Measurements from ENCODE around the gene CFAP68.
"Not testable (repeated sequence)": the region's sequence is repeated elsewhere in the genome, so short reads cannot be mapped to it uniquely, and the experiment has no call there.

Gene CFAP68

DNA sequence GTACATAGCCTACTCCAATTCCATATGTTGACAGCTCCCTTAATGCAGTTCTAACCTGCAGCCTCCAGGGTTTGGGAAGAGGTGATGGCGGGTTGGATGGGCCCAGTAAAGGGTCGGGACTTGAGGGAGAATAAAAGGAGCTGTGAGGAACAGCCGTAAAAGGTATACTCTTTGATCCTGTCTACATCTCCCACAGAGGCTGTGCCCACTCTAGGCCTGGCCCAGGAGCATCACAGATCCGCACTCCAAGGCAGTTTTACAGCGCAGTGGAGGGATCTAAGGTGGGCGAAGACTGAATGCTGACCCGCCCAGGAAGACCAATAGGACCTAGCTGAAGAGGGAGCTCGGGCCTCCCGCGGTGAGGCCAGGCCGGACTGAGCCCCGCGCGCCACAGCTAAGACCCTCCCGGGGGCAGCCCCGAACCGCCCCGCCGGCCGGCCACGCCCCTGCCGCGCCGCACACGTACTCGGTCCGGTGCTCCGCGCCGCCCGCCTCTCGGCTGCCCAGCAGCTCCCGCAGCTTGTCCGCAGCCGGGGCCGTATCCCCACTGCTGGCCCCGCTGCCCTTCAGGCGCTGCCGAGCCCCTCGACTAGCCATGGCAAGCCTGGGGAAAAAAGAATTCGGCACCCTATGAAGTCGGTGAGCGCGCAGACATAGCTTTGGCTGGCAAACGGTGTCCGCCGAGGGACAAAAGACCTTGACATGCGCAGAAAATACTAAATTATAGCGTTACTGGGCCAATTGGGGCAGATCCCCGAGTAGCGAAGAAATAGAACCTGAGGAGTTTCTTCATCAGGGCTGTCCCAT is 8.3 kb upstream of the CFAP68 start, which contains the start of gene ALG9:
ALG9 (minus strand) TSS at position 696 of the 807 bp plus-strand sequence; CDS start at position 597, 99 bp downstream.
- DNase-seq (ENCODE audit: low read depth in 2 of 2): peak; percentile 69 to 82

- no peak for DNase-seq (ENCODE audit: low read depth in 2 of 2)
These were observed 7.6 kb upstream of the CFAP68 start for GRCh38 chr11:111871693-111872161.

DNA sequence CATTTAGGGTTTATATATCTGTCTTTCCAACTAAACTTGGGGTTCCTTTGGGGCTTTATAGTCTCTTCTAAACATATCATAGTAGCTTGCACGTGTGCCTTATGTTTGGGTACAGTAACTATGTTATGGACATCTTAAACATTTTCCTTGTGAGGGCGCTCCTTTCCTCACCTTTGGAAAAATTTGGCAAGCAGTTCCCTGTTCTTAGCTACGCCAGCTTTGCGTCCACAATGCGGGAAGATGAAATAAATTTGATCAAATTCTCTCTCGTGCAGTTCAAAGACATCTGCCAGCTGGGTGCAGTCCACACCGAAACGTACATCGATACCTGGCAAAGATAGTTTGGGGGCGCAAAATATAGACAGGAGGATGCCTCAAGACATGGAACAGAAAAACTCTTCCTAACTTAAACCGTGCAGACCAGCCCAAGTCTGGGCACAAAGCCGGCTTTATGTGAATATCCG is 924 bp upstream of the CFAP68 start:
- DNase-seq (ENCODE audit: low read depth in 2 of 2): no peak

DNA sequence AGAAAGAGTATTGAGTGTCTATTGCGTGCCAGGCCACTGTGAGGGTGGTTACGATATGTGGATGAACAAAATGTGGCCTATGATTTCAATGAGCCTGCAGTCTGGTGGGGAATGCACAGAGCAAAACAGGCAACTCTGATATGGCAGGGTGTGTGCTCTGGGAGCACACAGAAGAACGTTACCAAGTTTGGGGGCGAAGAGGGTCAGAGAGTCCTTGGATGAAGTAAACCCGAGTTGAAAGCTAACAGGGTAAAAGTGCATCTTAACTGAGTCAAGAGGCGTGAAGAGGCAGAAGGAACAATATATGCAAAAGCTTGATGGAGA is 258 bp downstream of the CFAP68 start:
- DNase-seq (ENCODE audit: low read depth in 2 of 2): no peak

DNA sequence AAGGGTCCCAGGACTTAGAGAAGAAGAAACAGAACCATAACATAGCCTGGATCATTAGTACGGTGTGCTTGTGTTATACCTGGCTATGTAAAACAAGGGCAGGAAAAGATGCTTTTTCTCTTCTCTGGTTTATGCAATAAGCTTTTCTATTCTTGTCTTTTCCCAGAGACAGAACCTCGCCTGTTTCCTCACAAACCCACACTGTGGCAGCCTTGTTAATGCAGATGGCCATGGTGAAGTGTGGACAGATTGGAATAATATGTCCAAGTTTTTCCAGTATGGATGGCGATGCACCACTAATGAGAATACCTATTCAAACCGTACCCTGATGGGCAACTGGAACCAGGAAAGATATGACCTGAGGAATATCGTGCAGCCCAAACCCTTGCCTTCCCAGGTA is 2.9 kb downstream of the CFAP68 start:
- DNase-seq (ENCODE audit: low read depth in 2 of 2): no peak

DNA sequence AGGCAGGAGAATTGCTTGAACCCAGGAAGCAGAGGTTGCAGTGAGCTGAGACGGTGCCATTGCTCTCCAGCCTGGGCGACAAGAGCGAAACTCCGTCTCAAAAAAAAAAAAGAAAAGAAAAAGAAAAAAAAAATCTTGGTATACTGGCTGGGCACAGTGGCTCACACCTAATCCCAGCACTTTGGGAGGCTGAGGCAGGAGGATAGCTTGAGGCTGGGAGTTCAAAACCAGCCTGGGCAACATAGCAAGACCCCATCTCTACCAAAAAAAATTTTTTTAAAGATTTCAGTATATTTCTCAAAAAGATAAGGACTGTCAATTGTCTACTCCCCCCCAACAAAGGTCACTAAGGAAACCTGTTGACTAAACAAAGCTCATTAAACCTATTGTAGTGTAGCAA is 5.7 kb downstream of the CFAP68 start:
- not testable (repeated sequence) for DNase-seq (ENCODE audit: low read depth in 2 of 2)

- no peak for DNase-seq (ENCODE audit: low read depth in 2 of 2)
These were observed 6.7 kb downstream of the CFAP68 start for GRCh38 chr11:111886032-111886431.

DNA sequence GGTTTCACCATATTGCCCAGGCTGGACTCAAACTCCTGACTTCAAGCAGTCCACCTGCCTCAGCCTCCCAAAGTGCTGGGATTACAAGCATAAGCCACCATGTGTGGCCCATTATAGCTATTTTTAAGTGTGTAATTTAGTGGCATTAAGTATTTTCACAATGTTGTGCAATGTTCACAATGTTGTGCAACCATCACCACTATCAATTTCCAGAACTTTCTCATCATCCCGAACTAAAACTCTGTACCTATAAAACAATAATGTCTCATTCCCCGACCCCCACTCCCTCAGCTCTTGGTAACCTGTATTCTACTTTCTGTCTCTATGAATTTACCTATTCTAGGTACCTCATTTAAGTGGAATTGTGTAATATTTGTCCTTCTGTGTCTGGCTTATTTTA is 7.5 kb downstream of the CFAP68 start:
- DNase-seq (ENCODE audit: low read depth in 2 of 2): no peak

DNA sequence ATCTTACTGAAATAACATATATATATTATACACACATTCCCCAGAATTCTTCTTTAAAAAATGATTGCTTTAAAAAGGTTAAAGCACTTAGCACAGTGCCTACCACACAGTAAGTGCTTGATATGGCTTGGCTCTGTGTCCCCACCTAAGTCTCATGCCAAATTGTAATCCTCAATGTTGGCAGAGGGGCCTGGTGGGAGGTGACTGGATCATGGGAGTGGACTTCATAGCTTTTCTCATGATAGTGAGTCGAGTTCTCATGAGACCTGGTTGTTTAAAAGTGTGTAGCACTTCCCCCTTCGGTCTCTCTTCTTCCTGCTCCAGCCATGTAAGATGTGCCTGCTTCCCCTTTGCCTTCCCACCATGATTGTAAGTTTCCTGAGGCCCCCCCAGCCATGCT is 26.1 kb downstream of the CFAP68 start:
- no peak for DNase-seq (ENCODE audit: low read depth in 2 of 2)

- DNase-seq (ENCODE audit: low read depth in 2 of 2): no peak
These were observed 27.3 kb downstream of the CFAP68 start for GRCh38 chr11:111906680-111907079.

GRCh38 chr11:111908639-111909305 is 29.4 kb downstream of the CFAP68 start:
- DNase-seq (ENCODE audit: low read depth in 2 of 2): no peak

DNA sequence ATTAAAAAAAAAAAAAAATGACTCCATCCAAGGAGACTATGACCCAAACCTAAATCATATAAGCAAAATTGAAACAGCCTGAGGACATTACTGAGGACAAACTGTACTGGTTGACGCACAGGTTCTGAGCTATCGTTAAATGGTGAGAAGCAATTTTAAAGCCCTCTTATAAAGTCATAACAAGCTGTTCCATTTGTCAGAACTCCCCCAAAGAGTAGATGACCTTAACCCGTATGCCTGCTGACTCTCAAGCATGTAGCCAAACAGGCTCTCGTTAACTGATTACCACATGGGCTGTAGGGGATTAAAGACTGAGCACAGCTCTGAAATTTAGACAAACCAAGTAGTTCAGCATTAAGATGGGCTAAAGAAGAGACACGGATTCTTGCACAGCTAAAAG is 30.0 kb downstream of the CFAP68 start:
- DNase-seq (ENCODE audit: low read depth in 2 of 2): no peak

DNA sequence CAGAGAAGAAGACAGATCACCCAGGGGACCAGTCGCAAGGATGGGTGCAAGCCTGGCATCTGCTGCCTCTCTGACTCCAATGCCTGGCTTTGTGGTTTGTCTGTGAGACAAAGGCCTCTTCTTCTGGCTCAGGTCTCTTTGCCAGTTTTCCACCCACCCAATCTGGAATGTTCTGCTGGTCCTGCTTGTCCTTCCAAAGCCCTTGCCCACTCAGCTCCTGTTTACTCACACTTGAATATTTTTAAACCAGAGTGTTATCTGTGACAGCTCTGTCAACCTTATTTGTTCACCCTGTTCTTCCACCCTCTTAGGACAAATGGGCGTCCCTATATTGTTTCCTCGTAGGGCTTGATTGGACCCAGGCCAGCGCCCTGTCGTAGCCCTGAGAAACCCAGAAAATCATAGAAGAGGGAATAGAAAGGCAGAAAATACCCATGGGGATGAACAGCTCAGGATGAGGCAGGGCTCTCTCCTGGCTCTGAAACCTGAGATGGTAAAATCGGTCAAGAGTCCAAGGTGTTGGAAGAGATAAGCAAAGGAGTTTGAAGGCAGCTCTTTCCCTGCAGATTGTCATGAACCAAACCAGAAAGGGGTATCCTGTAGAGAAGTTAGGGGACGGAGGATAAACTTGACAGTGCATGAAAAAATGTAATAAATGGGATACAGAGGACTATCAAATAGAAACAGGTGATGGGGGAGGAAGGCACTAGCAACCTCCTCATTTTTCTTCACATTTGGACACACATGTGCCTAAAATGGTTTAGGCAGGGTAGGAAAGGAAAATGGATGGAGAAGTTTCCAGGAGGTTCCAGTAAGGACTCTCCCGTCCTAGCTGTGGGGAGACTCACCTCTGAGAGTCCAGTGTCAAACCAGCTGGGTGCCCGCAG is 31.6 kb downstream of the CFAP68 start:
- DNase-seq (ENCODE audit: low read depth in 2 of 2): no peak

DNA sequence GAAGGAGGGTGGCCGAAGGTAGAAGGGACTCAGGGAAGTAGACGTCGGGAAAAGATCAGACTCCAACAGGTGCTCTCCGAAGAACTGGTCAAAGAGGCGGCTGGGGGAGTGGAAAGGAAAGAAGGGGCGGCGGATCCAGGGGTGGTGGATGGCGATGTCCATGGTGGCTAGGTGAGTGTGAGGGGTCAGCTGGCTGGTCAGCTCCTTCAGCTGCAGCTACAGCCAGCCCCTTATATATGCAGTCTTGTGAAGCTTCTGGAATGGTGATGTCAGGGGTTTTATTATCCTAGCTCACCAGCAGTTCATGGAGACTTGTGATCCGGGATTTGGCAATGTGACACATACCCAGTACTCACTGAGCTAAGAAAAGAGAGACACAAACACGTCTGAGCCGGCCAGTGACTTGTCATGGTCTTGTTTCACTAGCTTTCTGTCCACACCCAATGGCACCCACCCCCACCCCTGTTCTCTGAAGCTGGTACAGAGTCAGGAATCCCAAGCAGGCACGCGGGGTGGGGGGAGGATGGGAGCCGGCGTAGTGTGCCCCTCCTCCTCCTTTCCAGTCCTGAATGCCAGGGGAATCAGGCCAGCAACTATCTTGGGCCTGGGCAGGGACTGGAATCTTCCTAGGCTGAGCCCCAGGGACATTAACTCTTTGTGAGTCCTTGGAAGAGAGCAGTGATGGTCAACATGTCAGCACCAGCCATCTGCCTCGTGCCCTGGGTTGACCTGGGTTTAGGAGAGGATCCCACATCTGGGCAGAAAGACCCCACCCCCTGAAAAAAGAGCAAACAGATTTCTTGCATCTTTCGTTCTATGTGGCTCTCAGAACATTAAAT is 32.4 kb downstream of the CFAP68 start, which contains the start of gene CRYAB:
CRYAB (minus strand) TSS at position 208 of the 839 bp plus-strand sequence; CDS start at position 162, 46 bp downstream.
- DNase-seq (ENCODE audit: low read depth in 2 of 2): no peak

DNA sequence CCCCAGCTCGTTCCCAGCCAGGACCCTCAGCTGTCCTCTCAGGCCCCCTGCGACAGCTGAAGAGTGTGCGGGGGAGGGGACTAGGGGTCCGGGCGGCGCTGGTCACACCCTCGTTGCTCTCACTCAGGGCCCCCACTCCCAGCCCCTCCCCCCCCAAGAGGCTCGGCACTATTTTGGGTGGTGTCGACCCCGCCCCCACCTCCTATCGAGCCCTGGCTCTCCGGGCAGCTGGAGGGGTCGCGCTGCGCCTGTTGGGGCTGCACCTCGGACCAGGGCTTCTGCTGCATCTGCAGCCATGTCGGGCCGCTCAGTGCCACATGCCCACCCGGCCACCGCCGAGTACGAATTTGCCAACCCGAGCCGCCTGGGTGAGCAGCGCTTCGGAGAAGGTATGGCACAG is 33.2 kb downstream of the CFAP68 start, which contains the start of gene HSPB2:
HSPB2 (plus strand) TSS at position 200 of the 400 bp plus-strand sequence; CDS start at position 296, 96 bp downstream.
- no peak for DNase-seq (ENCODE audit: low read depth in 2 of 2)

DNA sequence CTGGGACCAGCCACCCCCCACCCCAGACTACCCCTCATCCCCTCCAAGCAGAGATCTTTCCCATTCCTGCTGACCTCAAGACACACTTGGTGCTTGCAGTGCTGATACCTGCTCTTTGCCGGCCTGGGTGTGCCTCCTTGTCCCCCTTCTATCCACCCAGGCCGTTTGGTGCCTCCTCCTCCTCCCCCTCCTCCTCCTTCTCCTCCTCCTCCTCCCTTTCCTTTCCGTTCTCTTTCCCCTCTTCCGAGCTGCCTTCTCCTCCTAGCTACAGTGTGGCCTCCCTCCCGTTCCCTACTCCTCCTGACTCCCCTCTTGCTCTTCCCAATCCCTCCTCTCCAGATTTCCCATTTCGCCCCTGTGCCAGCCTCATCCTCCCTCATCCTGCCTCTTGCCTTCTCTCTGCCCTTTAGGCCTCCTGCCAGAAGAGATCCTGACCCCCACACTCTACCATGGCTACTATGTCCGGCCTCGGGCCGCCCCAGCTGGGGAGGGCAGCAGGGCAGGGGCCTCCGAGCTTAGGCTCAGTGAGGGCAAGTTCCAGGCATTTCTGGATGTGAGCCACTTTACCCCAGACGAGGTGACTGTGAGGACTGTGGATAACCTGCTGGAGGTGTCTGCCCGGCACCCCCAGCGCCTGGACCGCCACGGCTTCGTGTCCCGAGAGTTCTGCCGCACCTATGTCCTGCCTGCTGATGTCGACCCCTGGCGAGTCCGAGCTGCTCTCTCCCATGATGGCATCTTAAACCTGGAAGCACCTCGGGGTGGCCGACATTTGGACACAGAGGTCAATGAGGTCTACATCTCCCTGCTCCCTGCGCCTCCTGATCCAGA is 33.9 kb downstream of the CFAP68 start:
- no peak for DNase-seq (ENCODE audit: low read depth in 2 of 2)

DNA sequence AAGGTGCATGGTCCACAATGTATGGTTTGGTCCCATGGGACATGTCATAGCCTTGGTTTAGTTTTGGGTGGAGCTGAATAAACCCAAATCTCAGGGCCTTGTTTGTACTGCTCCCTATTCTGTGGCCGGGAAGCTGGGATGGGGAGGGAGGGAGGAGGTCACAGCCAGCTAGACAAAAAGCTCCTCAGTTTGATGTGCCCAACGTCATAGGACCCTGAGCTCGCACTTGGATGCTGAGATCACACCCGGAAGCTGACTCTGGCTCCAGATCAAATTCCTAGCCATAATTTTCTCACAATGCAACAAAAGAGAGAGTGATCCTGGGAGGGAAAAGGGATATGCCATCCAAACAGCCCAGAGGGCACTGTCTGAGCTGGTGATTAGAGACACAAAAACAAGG is 34.7 kb downstream of the CFAP68 start:
- no peak for DNase-seq (ENCODE audit: low read depth in 2 of 2)

GRCh38 chr11:111916768-111917167 is 37.4 kb downstream of the CFAP68 start:
- DNase-seq (ENCODE audit: low read depth in 2 of 2): no peak

DNA sequence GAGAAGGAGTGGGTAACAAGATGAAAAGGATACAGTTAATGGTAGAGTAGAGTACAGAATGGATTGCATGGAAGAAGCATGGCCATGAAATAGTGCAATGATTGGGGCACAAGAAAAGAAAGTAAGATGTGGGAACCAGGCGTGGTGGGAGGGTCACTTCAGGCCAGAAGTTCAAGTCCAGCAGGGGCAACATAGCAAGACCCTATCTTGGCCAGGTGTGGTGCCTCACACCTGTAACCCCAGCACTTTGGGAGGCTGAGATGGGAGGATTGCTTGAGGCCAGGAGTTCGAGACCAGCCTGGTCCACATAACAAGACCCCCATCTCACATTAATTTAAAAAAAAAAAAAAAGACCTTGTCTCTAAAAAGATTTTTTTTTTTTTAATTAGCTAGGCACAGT is 38.0 kb downstream of the CFAP68 start:
- no peak for DNase-seq (ENCODE audit: low read depth in 2 of 2)

DNA sequence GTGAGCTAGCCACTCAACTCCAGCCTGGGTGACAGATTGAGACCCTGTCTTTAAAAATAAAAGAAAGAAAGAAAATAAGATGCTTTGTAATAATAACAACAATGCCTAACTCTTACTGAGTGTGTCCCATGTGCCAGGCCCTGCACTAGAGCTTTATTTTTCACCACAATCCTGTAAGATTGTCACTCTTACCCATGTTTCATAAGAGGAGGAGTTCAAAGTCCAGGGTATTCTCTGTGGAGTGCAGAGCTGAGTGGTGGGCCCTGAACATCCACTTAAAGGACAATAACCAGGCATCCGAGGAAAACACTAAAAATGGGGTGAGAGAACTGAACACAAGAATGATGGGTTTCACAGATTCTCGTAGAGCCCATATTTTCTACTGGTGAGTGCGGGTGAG is 38.4 kb downstream of the CFAP68 start:
- no peak for DNase-seq (ENCODE audit: low read depth in 2 of 2)

All from stimulated activated CD4-positive, alpha-beta T cell treated with anti-CD3 and anti-CD28 coated beads, Interleukin-15, amount 100 ng/mL, for 48 hours (primary cell).